H1 (cell line): ENCODE data around the gene YPEL4. TPM values are rescaled to one million over a fixed set of nuclear protein-coding genes. Genes with fewer than 3 reads are reported as not detected.

Experiments
- CTCF ChIA-PET: fragments of 300-600 bp; sonication (Branson Sonifier 250); formaldehyde crosslinking; loops from one replicate; lab custom pipeline; 2021; ENCODE audit not compliant: partially characterized antibody; lab: Charles Lee
- POLR2A ChIA-PET: fragments of 300-600 bp; sonication (Branson Sonifier 250); formaldehyde crosslinking; loops from one replicate; lab custom pipeline; 2021; ENCODE audit warnings: inconsistent platforms; ENCODE audit not compliant: partially characterized antibody; lab: Charles Lee
- DNase-seq, 2 experiments: peaks; one replicate each; pipeline versions ENCODE4 v3.0.0 to v3.0.0-alpha.2; 2010 to 2022; ENCODE audit warnings: low spot score in 2 of 2, low read depth in 1 of 2, mixed read lengths in 1 of 2
- FAIRE-seq: peaks from 2 replicates; lab custom pipeline; 2011; peaks lifted over from hg19 to GRCh38; lab: Jason Lieb, UNC
- H2AFZ ChIP-seq: 2 replicates; pipeline ENCODE4 v1.8.1; 2012; ENCODE audit warnings: low read length, inconsistent platforms
- H2AK5ac ChIP-seq: 2 replicates; pipeline ENCODE4 v1.6.1; 2013; ENCODE audit warnings: low read depth, low read length
- H2BK120ac ChIP-seq: replicated peaks from 2 replicates; pipeline ENCODE3; 2013; ENCODE audit warnings: low read depth, low read length, inconsistent platforms
- H2BK12ac ChIP-seq: 2 replicates; pipeline ENCODE4 v1.6.1; 2013; ENCODE audit warnings: low read depth, low read length
- H2BK15ac ChIP-seq: 2 replicates; pipeline ENCODE4 v1.6.1; 2013; ENCODE audit warnings: low read length
- H2BK20ac ChIP-seq: 2 replicates; pipeline ENCODE4 v1.6.1; 2013; ENCODE audit warnings: low read length
- H2BK5ac ChIP-seq: 2 replicates; pipeline ENCODE4 v1.6.1; 2013; ENCODE audit warnings: low read depth, low read length
- H3K14ac ChIP-seq: 2 replicates; pipeline ENCODE4 v1.6.1; 2013; ENCODE audit warnings: inconsistent platforms; ENCODE audit not compliant: insufficient read length
- H3K18ac ChIP-seq: 2 replicates; pipeline ENCODE4 v1.6.1; 2013; ENCODE audit warnings: low read length; ENCODE audit errors: extremely low read depth
- H3K23ac ChIP-seq: 2 replicates; pipeline ENCODE4 v1.6.1; 2013; ENCODE audit warnings: inconsistent platforms; ENCODE audit not compliant: insufficient read length
- H3K23me2 ChIP-seq: 2 replicates; pipeline ENCODE4 v1.6.1; 2013; ENCODE audit warnings: low read depth, low read length
- H3K27ac ChIP-seq: 2 replicates; pipeline ENCODE4 v1.6.1; 2011; ENCODE audit warnings: low read depth, low read length, inconsistent platforms
- H3K27me3 ChIP-seq, 4 experiments: replicated peaks in 1 of 4; 1 replicate in 1 of 4; 2 replicates in 3 of 4; pipeline versions ENCODE4 v1.6.1 to v1.8.1; 2011 to 2013; ENCODE audit warnings: low read length in 3 of 4, mild to moderate bottlenecking in 3 of 4, inconsistent platforms in 2 of 4, mixed read lengths in 2 of 4, moderate library complexity in 1 of 4; ENCODE audit not compliant: control insufficient read depth in 3 of 4, insufficient read depth in 3 of 4; ENCODE audit errors: extremely low read depth in 1 of 4
- H3K36me3 ChIP-seq, 4 experiments: 2 replicates each; pipeline versions ENCODE4 v1.6.1 to v1.8.1; 2011 to 2013; ENCODE audit warnings: mild to moderate bottlenecking in 4 of 4, low read length in 3 of 4, moderate library complexity in 2 of 4, control low read depth in 1 of 4, inconsistent platforms in 1 of 4; ENCODE audit not compliant: insufficient read depth in 4 of 4, control insufficient read depth in 2 of 4
- H3K4ac ChIP-seq: replicated peaks from 2 replicates; pipeline ENCODE3; 2013; ENCODE audit warnings: low read length, low read depth, mixed read lengths, inconsistent platforms; ENCODE audit not compliant: insufficient read length
- H3K4me1 ChIP-seq, 4 experiments: replicated peaks in 1 of 4; 1 replicate in 1 of 4; 2 replicates in 3 of 4; pipeline versions ENCODE4 v1.6.1 to v1.8.1; 2011 to 2013; ENCODE audit warnings: low read length in 3 of 4, inconsistent platforms in 2 of 4, mixed read lengths in 1 of 4; ENCODE audit not compliant: insufficient read depth in 4 of 4, control insufficient read depth in 3 of 4
- H3K4me2 ChIP-seq, 2 experiments: 2 replicates each; pipeline versions ENCODE4 v1.6.1 to v1.8.1; 2011 to 2013; ENCODE audit warnings: low read depth in 2 of 2, low read length in 2 of 2, control low read depth in 1 of 2, inconsistent platforms in 1 of 2, mild to moderate bottlenecking in 1 of 2; ENCODE audit not compliant: insufficient read depth in 1 of 2
- H3K4me3 ChIP-seq, 4 experiments: fragments of 200-600, 300-600 bp in 1 of 4; sonication (generic), shearing (Covaris generic), sonication (Bioruptor Twin) in 1 of 4; 2 replicates each; pipeline versions ENCODE4 v1.5.1 to v1.8.1; 2011 to 2016; ENCODE audit warnings: low read length in 4 of 4, low read depth in 3 of 4, control low read depth in 2 of 4, inconsistent platforms in 2 of 4, mild to moderate bottlenecking in 2 of 4, mixed read lengths in 1 of 4, moderate library complexity in 1 of 4; ENCODE audit not compliant: insufficient read depth in 2 of 4; ENCODE audit errors: extremely low read depth in 1 of 4
- H3K56ac ChIP-seq: replicated peaks from 2 replicates; pipeline ENCODE3; 2013; ENCODE audit warnings: low read depth, mild to moderate bottlenecking, mixed read lengths, low read length, inconsistent platforms; ENCODE audit not compliant: insufficient read length
- H3K79me1 ChIP-seq: 2 replicates; pipeline ENCODE4 v1.6.1; 2013; ENCODE audit warnings: low read depth, low read length, control low read depth
- H3K79me2 ChIP-seq, 2 experiments: 2 replicates each; pipeline versions ENCODE4 v1.6.1 to v1.8.1; 2012 to 2013; ENCODE audit warnings: low read length in 2 of 2, mild to moderate bottlenecking in 2 of 2, inconsistent platforms in 1 of 2; ENCODE audit not compliant: insufficient read depth in 2 of 2, control insufficient read depth in 1 of 2
- H3K9ac ChIP-seq, 4 experiments: replicated peaks in 1 of 4; 1 replicate in 1 of 4; 2 replicates in 3 of 4; pipeline versions ENCODE4 v1.6.1 to v1.8.1; 2011 to 2013; ENCODE audit warnings: low read depth in 3 of 4, low read length in 3 of 4, control low read depth in 2 of 4, mild to moderate bottlenecking in 2 of 4, moderate library complexity in 2 of 4, inconsistent platforms in 1 of 4; ENCODE audit errors: extremely low read depth in 1 of 4
- H3K9me3 ChIP-seq, 2 experiments: 2 replicates each; pipeline versions ENCODE4 v1.6.1 to v1.8.1; 2012 to 2013; ENCODE audit warnings: mild to moderate bottlenecking in 2 of 2, moderate library complexity in 2 of 2, control low read depth in 1 of 2, inconsistent platforms in 1 of 2, low read depth in 1 of 2, low read length in 1 of 2, mixed read lengths in 1 of 2; ENCODE audit not compliant: insufficient read depth in 2 of 2
- H4K20me1 ChIP-seq, 2 experiments: replicated peaks in 1 of 2; 2 replicates each; pipeline versions ENCODE3 to v1.8.1; 2011 to 2013; ENCODE audit warnings: inconsistent platforms in 2 of 2, low read length in 2 of 2, mild to moderate bottlenecking in 1 of 2; ENCODE audit not compliant: insufficient read depth in 2 of 2, control insufficient read depth in 1 of 2
- H4K5ac ChIP-seq: 2 replicates; pipeline ENCODE4 v1.6.1; 2013; ENCODE audit warnings: low read length, low read depth, mixed read lengths, inconsistent platforms; ENCODE audit not compliant: insufficient read length
- H4K8ac ChIP-seq: 2 replicates; pipeline ENCODE4 v1.8.0; 2013; ENCODE audit warnings: mild to moderate bottlenecking, moderate library complexity, low read length, inconsistent platforms; ENCODE audit not compliant: insufficient read depth; ENCODE audit errors: extremely low read depth
- H4K91ac ChIP-seq: replicated peaks from 2 replicates; pipeline ENCODE3; 2013; ENCODE audit warnings: low read length, mixed read lengths, inconsistent platforms; ENCODE audit not compliant: insufficient read length
- BRCA1 ChIP-seq: IDR thresholded peaks from 2 replicates; pipeline ENCODE4 v1.6.1; 2012; ENCODE audit warnings: low read depth, low read length, improper control_type of control experiment
- CREB1 ChIP-seq: IDR thresholded peaks from 2 replicates; pipeline ENCODE4 v1.6.1; 2012; ENCODE audit warnings: inconsistent platforms
- POLR2A ChIP-seq, 2 experiments: IDR thresholded peaks; 1 replicate in 1 of 2; 2 replicates in 1 of 2; pipeline ENCODE4 v1.6.1; 2011; ENCODE audit warnings: low read depth in 2 of 2, low read length in 2 of 2, mild to moderate bottlenecking in 2 of 2; ENCODE audit errors: control extremely low read depth in 1 of 2
- POLR2AphosphoS5 ChIP-seq: IDR thresholded peaks from 2 replicates; pipeline ENCODE4 v1.6.1; 2011; ENCODE audit warnings: low read depth, low read length
- RAD21 ChIP-seq, 2 experiments: IDR thresholded peaks in 1 of 2; conservative IDR thresholded peaks in 1 of 2; 2 replicates each; pipeline ENCODE4 v1.6.1; 2011; ENCODE audit warnings: low read depth in 2 of 2, low read length in 2 of 2, improper control_type of control experiment in 1 of 2, inconsistent platforms in 1 of 2, mild to moderate bottlenecking in 1 of 2, moderate library complexity in 1 of 2
- SP4 ChIP-seq: IDR thresholded peaks from 2 replicates; pipeline ENCODE4 v1.6.1; 2012; ENCODE audit warnings: low read length, inconsistent platforms
- TAF7 ChIP-seq: optimal IDR thresholded peaks from 2 replicates; pipeline ENCODE3; 2011; ENCODE audit warnings: low read depth, mild to moderate bottlenecking, inconsistent platforms, low read length, moderate library complexity, borderline replicate concordance
- WGBS, 2 experiments: shearing (Covaris generic) in 1 of 2; methylation state at CpG; one replicate each; pipeline versions ENCODE4 v1.1.6 to v1.1.7; 2013 to 2015; ENCODE audit warnings: low lambda C conversion rate in 2 of 2, mixed read lengths in 2 of 2, inconsistent platforms in 1 of 2, low coverage in 1 of 2, missing lambda C conversion rate in 1 of 2; ENCODE audit not compliant: insufficient replicate concordance in 2 of 2, insufficient coverage in 1 of 2, insufficient read length in 1 of 2; ENCODE audit errors: extremely low coverage in 1 of 2, missing lambda C conversion rate in 1 of 2; 5-methylcytosine and 5-hydroxymethylcytosine counted together
- polyA plus RNA-seq, 7 experiments: library from polyadenylated mRNA; depleted of rRNA in 3 of 7; stranded (reverse) in 5 of 7; unstranded in 2 of 7; fragments of >200 nt in 5 of 7; fragments of 200-250 nt in 2 of 7; gene quantifications; 1 replicate in 5 of 7; 2 replicates in 1 of 7; 4 replicates in 1 of 7; pipeline versions ENCODE4 v1.2.1 to v1.2.3, GENCODE V29; 2011 to 2013; ENCODE audit warnings: missing spikeins in 2 of 7, mixed read lengths in 2 of 7
- total RNA-seq: library from RNA; stranded (reverse); fragmentation: NEBNext Ultra II Directional; extraction: Animal tissue kit (Norgen Biotek cat#: 25700); gene quantifications from 2 replicates; pipeline ENCODE4 v1.2.1, GENCODE V29; 2021

YPEL4 gene
- total and polyA plus RNA-seq, 2 of the 8 experiments (the other 6 are each of a cell fraction or from before 2014, with no cell fraction given): 0.13 to 0.38 TPM

DNA sequence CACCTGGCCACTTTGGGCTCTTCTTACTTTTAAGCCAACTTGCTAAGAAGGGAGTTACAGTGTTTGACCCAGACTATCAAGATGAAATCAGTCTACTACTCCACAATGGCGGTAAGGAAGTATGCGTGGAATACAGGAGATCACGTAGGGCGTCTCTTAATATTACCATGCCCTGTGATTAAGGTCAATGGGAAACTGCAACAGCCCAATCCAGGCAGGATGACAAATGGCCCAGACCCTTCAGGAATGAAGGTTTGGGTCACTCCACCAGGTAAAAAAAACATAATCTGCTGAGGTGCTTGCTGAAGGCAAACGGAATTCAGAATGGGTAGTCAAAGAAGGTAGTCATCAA, 1.0 kb upstream of the YPEL4 start:
- 82% methylated on average over 5 of the region's 5 CpGs; no CpG with 5 or more reads in 1 of the 2 experiments for WGBS, 2 experiments
- no peaks in the 10 kb centered on the region for H3K9me3 ChIP-seq
- no peak overlapping the region for H3K4ac ChIP-seq
- H2BK5ac ChIP-seq: no peak overlapping the region
- peak overlapping the region; percentile 2 to 92; a peak in 3 of 4 replicates for H3K4me2 ChIP-seq
- peaks cover 28% of the 10 kb centered on the region for H3K23me2 ChIP-seq
- H3K23ac ChIP-seq: no peak overlapping the region
- H4K5ac ChIP-seq: no peak overlapping the region
- no peak overlapping the region for H3K56ac ChIP-seq
- H3K9ac ChIP-seq: no peak overlapping the region
- H3K4me3 ChIP-seq: peak overlapping the region in 1 of 4 experiments; percentile 56; a peak in 2 of 8 replicates
- H3K27me3 ChIP-seq: peaks cover 0 to 4% (median 1%) of the 10 kb centered on the region in 4 experiments; a peak in 5 of 7 replicates
- H4K91ac ChIP-seq: no peak overlapping the region
- H2BK15ac ChIP-seq: no peak overlapping the region
- no peaks in the 10 kb centered on the region for H3K79me1 ChIP-seq
- no peak overlapping the region for H3K27ac ChIP-seq
- H4K20me1 ChIP-seq: peaks cover 10 to 15% of the 10 kb centered on the region in 2 experiments
- no peaks in the 10 kb centered on the region for H3K36me3 ChIP-seq
- ChIA-PET POLR2A (interaction anchor here (0.8 to 29.6 kb wide), 11 partner anchors 3 to 215 kb away, joined by 3 to 1546 read pairs (median 55); partner anchors contain the start of genes CLP1, SERPING1, SLC43A1 and UBE2L6), CTCF (interaction anchor here (1.6 to 2.8 kb wide), 2 partner anchors 10 to 83 kb away, joined by 4 to 20 read pairs; partner anchors contain the start of gene UBE2L6)
- H2AFZ ChIP-seq: no peak overlapping the region
- DNase-seq: no peak
- H2BK20ac ChIP-seq: no peak overlapping the region
- no peak overlapping the region for H2AK5ac ChIP-seq
- H3K79me2 ChIP-seq: no peaks in the 10 kb centered on the region
- FAIRE-seq: no peak
- H2BK12ac ChIP-seq: no peak overlapping the region
- H3K4me1 ChIP-seq: peaks cover 21 to 41% (median 31%) of the 10 kb centered on the region in 4 experiments
- no peak for TF ChIP-seq TAF7
- no peak for TF ChIP-seq SP4
- TF ChIP-seq POLR2A (IDR thresholded peaks at IDR 0.05; ENCODE audit: control extremely low read depth in 1 of 2, low read depth in 2 of 2, low read length in 2 of 2): peak in 1 of 2 experiments; percentile 73; a peak in 2 of 3 replicates
- 0 out of 2 replicates have a peak, but pooled peaks have one; percentile 62 for TF ChIP-seq POLR2AphosphoS5
- no peak for TF ChIP-seq BRCA1
- TF ChIP-seq RAD21 (IDR thresholded peaks at IDR 0.05 in 1 of 2, conservative IDR thresholded peaks at IDR 0.05 in 1 of 2; ENCODE audit: low read depth in 2 of 2, low read length in 2 of 2): no peak
- no peak for TF ChIP-seq CREB1
- H3K14ac ChIP-seq: no peak overlapping the region
- no peak overlapping the region for H3K18ac ChIP-seq
- no peak overlapping the region for H2BK120ac ChIP-seq
- no peak overlapping the region for H4K8ac ChIP-seq
